HG02623 (cell line): ENCODE data around the gene GPX1.

Source experiments
- ATAC-seq: cut with Tn5 transposase; IDR thresholded peaks from one replicate; pipeline ENCODE4 v1.9.1; 2021; ENCODE audit warnings: moderate library complexity; ENCODE audit not compliant: unreplicated experiment

GPX1 gene

GRCh38 chr3:49313896-49314688, 44.1 kb downstream of the GPX1 start:
- no peak for ATAC-seq

GRCh38 chr3:49311283-49311682, 46.9 kb downstream of the GPX1 start:
- ATAC-seq = no peak

- no peak for ATAC-seq
Measured at GRCh38 chr3:49310677-49311076, 47.5 kb downstream of the GPX1 start.
